ENCODE data around the gene TNS3. TPM values are rescaled to one million over a fixed set of nuclear protein-coding genes. Genes with fewer than 3 reads are reported as not detected.
"Not testable (repeated sequence)": the region's sequence is repeated elsewhere in the genome, so short reads cannot be mapped to it uniquely, and the experiment has no call there.

The TNS3 gene
- total RNA-seq, 2 donors from 2014 or later, result 64.8 to 69.3 TPM

DNA sequence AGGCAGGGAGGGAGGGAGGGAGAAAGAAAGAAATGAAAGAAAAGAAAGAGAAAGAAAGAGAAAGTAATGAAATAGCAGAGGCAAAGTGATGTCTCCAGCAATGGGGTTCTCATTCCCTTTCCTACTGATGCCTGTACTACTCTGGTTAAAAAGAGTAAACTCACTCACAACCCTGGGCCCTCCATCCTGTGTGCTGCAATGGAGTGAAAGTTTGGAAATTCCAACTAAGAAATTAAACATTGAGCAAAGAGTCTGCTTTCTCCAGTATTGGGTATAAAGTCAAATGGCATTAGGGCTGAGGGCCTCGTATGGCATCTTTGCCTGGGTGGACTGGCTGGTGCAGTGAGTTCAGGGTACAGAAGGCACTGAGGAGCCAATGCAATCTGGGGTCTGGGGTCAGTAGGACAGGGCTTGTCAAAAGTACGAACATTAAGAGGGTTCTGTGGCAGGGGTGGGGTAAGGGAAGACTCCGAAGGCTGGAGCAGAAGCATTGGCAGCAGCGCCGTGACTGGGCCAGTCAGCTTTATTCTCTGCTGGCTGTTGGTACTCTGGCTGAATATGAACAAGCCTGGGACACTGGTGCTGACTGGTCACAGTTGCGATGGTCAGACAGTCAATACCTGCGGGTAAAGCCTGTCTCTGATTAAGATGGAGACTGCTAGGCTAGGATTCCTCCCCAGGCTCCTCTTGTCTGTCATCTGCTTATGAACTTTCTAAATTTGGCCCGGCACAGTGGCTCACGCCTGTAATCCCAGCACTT, 24.1 kb upstream of the TNS3 start:
- intact Hi-C loops (cut with DNase I), result no loop called here
- DNase-seq (ENCODE audit: low spot score), result no peak

DNA sequence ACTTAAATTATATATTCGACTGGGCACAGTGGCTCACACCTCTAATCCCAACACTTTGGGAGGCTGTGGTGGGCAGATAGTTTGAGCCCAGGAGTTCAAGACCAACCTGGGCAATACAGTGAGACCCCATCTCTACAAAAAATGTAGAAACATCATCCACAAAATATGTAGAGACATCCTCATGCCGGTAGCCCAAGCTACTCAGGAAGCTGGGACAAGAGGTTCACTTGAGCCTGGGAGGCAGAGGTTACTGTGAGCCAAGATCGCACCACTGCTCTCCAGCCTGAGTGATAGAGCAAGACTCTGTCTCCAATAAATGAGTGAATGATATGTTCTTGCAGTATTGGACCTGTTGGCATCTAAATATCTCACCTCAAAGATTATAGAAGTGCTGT, 22.6 kb upstream of the TNS3 start:
- intact Hi-C loops (cut with DNase I), result no loop called here
- DNase-seq (ENCODE audit: low spot score), result no peak

DNA sequence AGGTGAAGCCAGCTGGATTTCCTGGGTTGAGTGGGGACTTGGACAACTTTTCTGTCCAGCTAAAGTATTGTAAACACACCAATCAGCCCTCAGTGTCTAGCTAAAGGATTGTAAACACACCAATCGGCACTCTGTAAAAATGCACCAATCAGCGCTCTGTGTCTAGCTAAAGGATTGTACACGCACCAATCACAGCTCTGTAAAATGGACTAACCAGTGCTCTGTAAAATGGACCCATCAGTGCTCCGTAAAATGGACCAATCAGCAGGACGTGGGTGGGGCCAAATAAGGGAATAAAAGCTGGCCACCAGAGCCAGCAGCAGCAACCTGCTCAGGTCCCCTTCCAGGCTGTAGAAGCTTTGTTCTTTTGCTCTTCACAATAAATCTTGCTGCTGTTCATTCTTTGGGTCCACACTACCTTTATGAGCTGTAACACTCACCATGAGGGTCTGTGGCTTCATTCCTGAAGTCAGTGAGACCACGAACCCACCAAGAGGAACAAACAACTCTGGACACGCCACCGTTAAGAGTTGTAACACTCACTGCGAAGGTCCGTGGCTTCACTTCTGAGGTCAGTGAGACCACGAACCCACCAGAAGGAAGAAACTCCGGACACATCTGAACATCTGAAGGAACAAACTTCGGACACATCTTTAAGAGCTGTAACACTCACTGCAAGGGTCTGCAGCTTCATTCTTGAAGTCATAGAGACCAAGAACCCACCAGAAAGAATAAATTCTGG, 21.8 kb upstream of the TNS3 start:
- intact Hi-C loops (cut with DNase I); DNase-seq (ENCODE audit: low spot score): not testable (repeated sequence)

DNA sequence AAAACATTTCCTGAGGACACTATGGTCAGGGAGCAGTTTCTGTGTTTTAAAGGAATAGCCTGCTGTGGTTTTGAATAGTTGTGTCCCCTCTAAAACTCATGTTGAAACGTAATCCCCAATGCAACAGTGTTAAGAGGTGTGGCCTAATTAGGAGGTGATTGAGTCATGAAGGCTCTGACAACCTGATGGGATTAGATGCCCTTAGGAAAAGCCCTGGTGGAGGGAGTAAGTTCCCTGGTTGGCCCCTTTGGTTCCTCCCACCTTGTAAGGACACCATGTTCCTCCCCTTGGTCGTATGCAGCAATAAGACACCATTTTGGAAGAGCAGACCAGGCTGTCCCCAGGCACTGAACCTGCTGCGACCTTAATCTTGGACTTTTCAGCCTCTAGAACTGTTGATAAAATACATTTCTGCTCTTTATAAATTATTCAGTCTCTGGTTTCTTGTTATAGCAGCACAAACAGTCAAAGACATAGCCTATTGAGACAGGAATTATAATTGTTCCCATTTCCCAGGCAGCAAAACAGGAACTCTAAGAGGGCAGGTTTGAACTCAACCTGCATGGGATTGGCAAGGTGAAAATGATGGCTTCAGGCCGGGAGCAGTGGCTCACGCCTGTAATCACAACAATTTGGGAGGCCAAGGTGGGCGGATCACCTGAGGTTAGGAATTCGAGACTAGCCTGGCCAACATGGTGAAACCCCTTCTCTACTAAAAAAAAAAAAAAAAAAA, 20.5 kb upstream of the TNS3 start:
- DNase-seq (ENCODE audit: low spot score), result no peak
- intact Hi-C loops (cut with DNase I), result no loop called here

DNA sequence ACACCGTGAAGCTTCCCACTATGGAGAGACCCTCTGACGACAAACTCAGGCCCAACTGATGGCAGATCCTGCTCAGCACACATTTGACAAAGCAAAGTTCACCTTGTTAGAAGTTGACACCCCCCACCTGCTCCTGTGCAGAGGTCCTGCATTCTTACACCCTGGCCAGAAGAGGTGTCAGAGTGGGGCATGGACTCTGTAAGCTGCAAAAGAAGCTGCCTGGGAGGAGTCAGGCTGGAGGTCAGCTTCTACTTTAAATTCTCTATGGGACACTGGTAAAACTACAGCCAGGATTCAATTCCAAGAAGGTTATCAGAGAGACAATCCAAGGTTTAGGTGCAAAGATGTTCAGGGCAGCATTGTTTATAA, 20.0 kb upstream of the TNS3 start:
- intact Hi-C loops (cut with DNase I), result no loop called here
- no peak for DNase-seq (ENCODE audit: low spot score)

GRCh38 chr7:47601119-47601880, 19.4 kb upstream of the TNS3 start:
- DNase-seq (ENCODE audit: low spot score), result no peak
- intact Hi-C loops (cut with DNase I), result no loop called here

DNA sequence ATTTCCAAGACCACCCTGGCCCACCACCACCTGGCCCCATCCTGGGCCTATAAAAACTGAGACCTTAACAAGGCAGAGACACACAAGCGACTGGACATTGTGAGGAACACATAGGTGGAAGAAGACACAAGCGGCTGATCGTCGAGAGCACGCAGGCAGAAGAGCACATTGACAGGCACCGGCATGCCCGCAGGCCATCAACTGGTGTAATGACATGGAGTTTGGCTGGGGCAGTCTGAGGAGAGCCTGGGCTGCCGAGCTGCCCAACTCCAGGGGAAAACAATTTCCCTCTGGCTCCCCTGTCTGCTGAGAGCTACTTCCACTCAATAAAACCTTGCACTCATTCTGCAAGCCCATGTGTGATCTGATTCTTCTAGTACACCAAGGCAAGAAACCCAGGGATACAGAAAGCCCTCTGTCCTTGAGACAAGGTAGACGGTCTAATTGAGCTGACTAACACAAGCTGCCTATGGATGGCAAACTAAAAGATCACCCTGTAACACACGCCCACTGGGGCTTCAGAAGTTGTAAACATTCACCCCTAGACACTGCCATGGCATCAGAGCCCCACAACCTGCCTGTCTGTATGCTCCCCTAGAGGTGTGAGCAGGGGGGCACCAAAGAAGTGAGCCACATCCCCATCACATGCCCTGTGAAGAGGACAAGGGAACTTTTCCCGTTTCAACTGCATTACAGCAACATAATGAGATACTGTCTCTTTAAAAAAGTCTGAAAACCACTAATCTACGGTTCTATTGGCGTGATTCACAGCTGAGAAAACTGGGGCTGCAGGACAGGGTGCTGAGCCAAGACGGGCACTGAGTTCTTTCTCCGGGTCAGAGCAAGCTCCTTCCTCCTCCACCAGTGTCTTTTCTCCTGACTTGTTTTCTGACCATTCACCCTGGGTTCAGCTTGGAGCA, 18.5 kb upstream of the TNS3 start:
- intact Hi-C loops (cut with DNase I), result no loop called here
- DNase-seq (ENCODE audit: low spot score), result no peak

GRCh38 chr7:47597379-47597778, 15.5 kb upstream of the TNS3 start:
- intact Hi-C loops (cut with DNase I), result no loop called here
- no peak for DNase-seq (ENCODE audit: low spot score)

DNA sequence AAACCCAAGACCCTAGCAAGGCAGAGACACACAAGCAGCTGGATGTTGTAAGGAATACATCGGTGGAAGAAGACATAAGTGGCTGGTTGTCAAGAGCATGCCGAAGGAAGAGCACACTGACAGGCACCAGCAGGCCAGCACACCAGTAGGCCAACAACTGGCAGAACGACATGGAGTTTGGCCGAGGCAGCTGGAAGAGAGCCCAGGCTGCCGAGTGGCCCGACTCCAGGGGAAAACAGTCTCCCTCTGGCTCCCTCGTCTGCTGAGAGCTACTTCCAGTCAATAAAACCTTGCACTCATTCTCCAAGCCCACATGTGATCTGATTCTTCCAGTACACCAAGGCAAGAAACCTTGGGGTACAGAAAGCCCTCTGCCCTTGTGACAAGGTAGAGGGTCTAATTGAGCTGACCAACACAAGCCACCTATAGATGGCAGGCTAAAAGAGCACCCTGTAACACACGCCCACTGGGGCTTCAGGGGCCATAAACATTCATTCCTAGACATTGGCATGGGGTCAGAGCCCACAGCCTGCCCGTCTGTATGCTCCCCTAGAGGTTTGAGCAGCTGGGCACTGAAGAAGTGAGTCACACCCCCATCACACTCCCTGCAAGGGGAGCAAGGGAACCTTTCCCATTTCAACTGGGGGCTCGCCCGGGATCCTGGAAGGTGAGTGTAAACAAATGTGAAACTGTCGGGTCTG, 14.7 kb upstream of the TNS3 start:
- intact Hi-C loops (cut with DNase I), result no loop called here

GRCh38 chr7:47594406-47594805, 12.5 kb upstream of the TNS3 start:
- no peak for DNase-seq (ENCODE audit: low spot score)
- intact Hi-C loops (cut with DNase I), result no loop called here

More for the DNA sequence above, 14.7 kb upstream of the TNS3 start:
- DNase-seq (ENCODE audit: low spot score), result no peak

GRCh38 chr7:47591655-47592572, 10.0 kb upstream of the TNS3 start:
- intact Hi-C loops (cut with DNase I), result no loop called here
- no peak for DNase-seq (ENCODE audit: low spot score)

- no peak for DNase-seq (ENCODE audit: low spot score)
- intact Hi-C loops (cut with DNase I), result no loop called here
Observed at GRCh38 chr7:47591089-47591654, 9.3 kb upstream of the TNS3 start.

DNA sequence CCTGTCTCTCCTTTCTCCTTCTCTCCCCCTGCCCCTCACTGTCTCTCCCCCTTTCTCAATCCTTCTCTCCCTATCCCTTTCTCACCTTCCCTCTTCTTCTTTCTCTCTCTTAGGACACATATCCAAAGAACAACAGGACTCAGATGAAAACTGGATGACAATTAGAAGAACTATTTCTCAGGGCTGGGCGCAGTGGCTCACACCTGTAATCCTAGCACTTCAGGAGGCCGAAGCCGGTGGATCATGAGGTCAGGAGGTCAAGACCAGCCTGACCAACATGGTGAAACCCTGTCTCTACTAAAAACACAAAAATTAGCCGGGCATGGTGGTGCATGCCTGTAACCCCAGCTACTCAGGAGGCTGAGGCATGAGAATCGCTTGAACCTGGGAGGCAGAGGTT, 8.3 kb upstream of the TNS3 start:
- intact Hi-C loops (cut with DNase I), result not testable (repeated sequence)

DNA sequence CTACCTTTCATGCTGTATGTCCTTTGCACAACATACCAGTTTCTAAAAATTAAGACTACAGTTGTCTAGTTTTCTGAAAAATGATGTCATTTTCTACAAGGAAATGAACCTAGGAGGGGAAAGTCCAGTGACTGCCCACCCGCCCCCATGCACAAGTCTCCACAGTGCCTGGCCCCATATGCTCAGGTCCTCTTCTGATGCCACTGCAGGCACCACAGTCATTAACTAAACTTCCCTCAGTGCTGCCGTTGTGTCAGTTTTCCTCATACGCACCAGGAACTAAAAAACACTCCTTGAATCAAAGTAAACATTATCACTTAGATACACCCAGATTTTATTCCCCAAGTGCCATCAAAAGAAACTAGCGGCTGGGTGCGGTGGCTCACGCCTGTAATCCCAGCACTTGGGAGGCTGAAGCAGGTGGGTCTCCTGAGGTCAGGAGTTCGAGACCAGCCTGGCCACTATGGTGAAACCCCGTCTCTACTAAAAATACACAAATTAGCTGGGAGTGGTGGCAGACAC, 6.9 kb upstream of the TNS3 start:
- no peak for DNase-seq (ENCODE audit: low spot score)
- intact Hi-C loops (cut with DNase I), result no loop called here

More for the DNA sequence above, 8.3 kb upstream of the TNS3 start:
- not testable (repeated sequence) for DNase-seq (ENCODE audit: low spot score)

GRCh38 chr7:47587976-47588375, 6.1 kb upstream of the TNS3 start:
- intact Hi-C loops (cut with DNase I), result no loop called here

GRCh38 chr7:47587351-47587750, 5.4 kb upstream of the TNS3 start:
- DNase-seq (ENCODE audit: low spot score), result no peak
- intact Hi-C loops (cut with DNase I), result no loop called here

More at GRCh38 chr7:47587976-47588375, 6.1 kb upstream of the TNS3 start:
- DNase-seq (ENCODE audit: low spot score), result no peak
